Mesenchymal stem cell (in vitro differentiated cells and primary cell): Measurements from ENCODE around the gene TM4SF4.

Experiments used
- DNase-seq: peaks from one replicate; pipeline ENCODE4 v3.0.0-alpha.2; 2013
- H2AFZ ChIP-seq: one replicate; pipeline ENCODE4 v1.6.1; 2013; ENCODE audit warnings: low read depth, mild to moderate bottlenecking, control low read depth, inconsistent platforms, low read length, moderate library complexity
- H2AK5ac ChIP-seq: 2 replicates; pipeline ENCODE4 v1.6.1; 2013; ENCODE audit warnings: low read length, moderate library complexity, mild to moderate bottlenecking, inconsistent platforms; ENCODE audit not compliant: severe bottlenecking
- H2BK120ac ChIP-seq: one replicate; pipeline ENCODE4 v1.6.1; 2013; ENCODE audit warnings: low read depth, mild to moderate bottlenecking, inconsistent platforms, low read length, moderate library complexity
- H2BK12ac ChIP-seq, 2 experiments: one replicate each; pipeline ENCODE4 v1.6.1; 2013; ENCODE audit warnings: inconsistent platforms in 2 of 2, low read length in 2 of 2, mild to moderate bottlenecking in 2 of 2, moderate library complexity in 2 of 2, control low read depth in 1 of 2
- H2BK15ac ChIP-seq: one replicate; pipeline ENCODE4 v1.6.1; 2013; ENCODE audit warnings: mild to moderate bottlenecking, low read depth, inconsistent platforms; ENCODE audit not compliant: poor library complexity, severe bottlenecking
- H2BK5ac ChIP-seq: 2 replicates; pipeline ENCODE4 v1.6.1; 2013; ENCODE audit warnings: low read depth, mild to moderate bottlenecking, low read length, control low read depth, inconsistent platforms; ENCODE audit not compliant: poor library complexity, severe bottlenecking
- H3K14ac ChIP-seq, 2 experiments: one replicate each; pipeline ENCODE4 v1.6.1; 2013; ENCODE audit warnings: inconsistent platforms in 2 of 2, low read length in 2 of 2, control low read depth in 1 of 2, mild to moderate bottlenecking in 1 of 2, moderate library complexity in 1 of 2
- H3K18ac ChIP-seq, 2 experiments: one replicate each; pipeline ENCODE4 v1.6.1; 2013; ENCODE audit warnings: inconsistent platforms in 2 of 2, low read length in 2 of 2, control low read depth in 1 of 2, low read depth in 1 of 2, mild to moderate bottlenecking in 1 of 2
- H3K23ac ChIP-seq, 2 experiments: one replicate each; pipeline ENCODE4 v1.6.1; 2013; ENCODE audit warnings: inconsistent platforms in 2 of 2, low read length in 2 of 2, mild to moderate bottlenecking in 2 of 2, moderate library complexity in 2 of 2, control low read depth in 1 of 2
- H3K27ac ChIP-seq: 2 replicates; pipeline ENCODE4 v1.5.1; 2013; ENCODE audit warnings: mild to moderate bottlenecking, moderate library complexity, low read length, control low read depth, inconsistent platforms; ENCODE audit not compliant: poor library complexity, severe bottlenecking
- H3K27me3 ChIP-seq, 2 experiments: 2 replicates each; pipeline versions ENCODE4 v1.6.1 to v1.7.0; 2013; ENCODE audit warnings: low read length in 2 of 2, mild to moderate bottlenecking in 2 of 2, moderate library complexity in 2 of 2, control low read depth in 1 of 2, inconsistent platforms in 1 of 2; ENCODE audit not compliant: control insufficient read depth in 1 of 2, insufficient read depth in 1 of 2
- H3K36me3 ChIP-seq, 2 experiments: 2 replicates each; pipeline versions ENCODE4 v1.6.1 to v1.7.0; 2013; ENCODE audit warnings: low read length in 2 of 2, control low read depth in 1 of 2, inconsistent platforms in 1 of 2, low read depth in 1 of 2, mild to moderate bottlenecking in 1 of 2; ENCODE audit not compliant: insufficient read depth in 2 of 2, control insufficient read depth in 1 of 2
- H3K4ac ChIP-seq, 2 experiments: one replicate each; pipeline ENCODE4 v1.6.1; 2013; ENCODE audit warnings: inconsistent platforms in 2 of 2, low read length in 2 of 2, mild to moderate bottlenecking in 2 of 2, moderate library complexity in 2 of 2, control low read depth in 1 of 2, low read depth in 1 of 2
- H3K4me1 ChIP-seq: 2 replicates; pipeline ENCODE4 v1.6.1; 2013; ENCODE audit warnings: low read depth, low read length, control low read depth; ENCODE audit not compliant: control insufficient read depth, insufficient read depth
- H3K4me2 ChIP-seq: 2 replicates; pipeline ENCODE4 v1.6.1; 2013; ENCODE audit warnings: low read length, mild to moderate bottlenecking, inconsistent platforms; ENCODE audit not compliant: poor library complexity, severe bottlenecking
- H3K4me3 ChIP-seq, 2 experiments: 2 replicates each; pipeline versions ENCODE4 v1.5.1 to v1.7.0; 2013; ENCODE audit warnings: low read length in 2 of 2, mild to moderate bottlenecking in 2 of 2, control low read depth in 1 of 2, low read depth in 1 of 2; ENCODE audit not compliant: insufficient read depth in 1 of 2
- H3K79me1 ChIP-seq: replicated peaks from 2 replicates; pipeline ENCODE4 v1.6.1; 2013; ENCODE audit warnings: mild to moderate bottlenecking, control low read depth, low read length, inconsistent platforms; ENCODE audit not compliant: poor library complexity, severe bottlenecking
- H3K9ac ChIP-seq: 2 replicates; pipeline ENCODE4 v1.7.0; 2013; ENCODE audit warnings: mild to moderate bottlenecking, low read length, moderate library complexity
- H3K9me3 ChIP-seq: 2 replicates; pipeline ENCODE4 v1.7.0; 2013; ENCODE audit warnings: mild to moderate bottlenecking, low read length; ENCODE audit not compliant: control insufficient read depth
- H4K8ac ChIP-seq: one replicate; pipeline ENCODE4 v1.6.1; 2013; ENCODE audit warnings: inconsistent platforms, mild to moderate bottlenecking, low read length, moderate library complexity
- H4K91ac ChIP-seq: one replicate; pipeline ENCODE4 v1.6.1; 2013; ENCODE audit warnings: mild to moderate bottlenecking, low read length, inconsistent platforms
- WGBS: methylation state at CpG from one replicate; pipeline ENCODE4 v1.1.7; 2013; ENCODE audit warnings: mixed read lengths; 5-methylcytosine and 5-hydroxymethylcytosine counted together

TM4SF4 gene

DNA sequence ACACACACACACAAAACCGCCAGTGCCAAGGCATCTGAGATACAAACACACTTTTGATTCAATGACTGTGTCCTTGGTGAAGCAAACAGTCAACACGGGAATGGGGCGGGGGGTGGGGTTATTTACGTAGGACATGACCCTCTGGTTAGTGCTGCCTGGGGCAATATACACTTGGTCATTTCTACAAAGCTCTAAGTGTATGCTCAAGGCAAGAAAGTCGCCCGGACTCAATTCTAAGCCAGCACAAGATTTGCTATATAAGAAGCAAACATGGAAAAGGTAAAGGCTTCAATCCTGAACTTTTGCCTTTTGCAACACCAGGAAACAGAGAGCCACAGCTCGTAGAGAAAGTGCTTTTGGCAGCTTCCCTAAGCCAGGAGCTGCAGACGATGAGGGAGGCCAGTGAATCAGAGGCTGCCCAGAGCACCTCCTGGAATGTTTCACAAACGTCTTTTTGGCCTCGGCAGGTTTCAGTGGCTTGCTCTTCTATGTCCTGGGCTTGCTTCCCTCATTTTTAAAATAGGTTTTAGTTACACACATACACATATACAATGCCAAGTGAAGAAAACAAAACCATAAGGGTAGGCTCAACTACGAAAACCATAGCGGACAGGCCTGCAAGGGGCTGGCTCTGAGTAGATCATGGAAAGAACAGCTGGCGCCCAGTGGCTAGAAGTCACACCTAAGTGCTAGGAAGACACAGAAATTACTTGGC is 73.6 kb downstream of the TM4SF4 start:
- no peaks in the 10 kb centered on the region for H3K27me3 ChIP-seq
- H2BK15ac ChIP-seq, result peak overlapping the region; percentile 26
- H3K79me1 ChIP-seq, result peaks cover 9% of the 10 kb centered on the region
- H2BK120ac ChIP-seq, result no peak overlapping the region
- peak overlapping the region; percentile 41 for H2AK5ac ChIP-seq
- WGBS, result 37% methylated on average over 12 of the region's 13 CpGs
- H3K4me2 ChIP-seq, result peak overlapping the region; percentile 26
- no peaks in the 10 kb centered on the region for H3K9me3 ChIP-seq
- H2BK12ac ChIP-seq, result no peak overlapping the region
- no peak overlapping the region for H4K8ac ChIP-seq
- H3K9ac ChIP-seq, result peak overlapping the region; percentile 73
- H3K27ac ChIP-seq, result peak overlapping the region; percentile 84
- no peak overlapping the region for H3K23ac ChIP-seq
- peak; percentile 92 for DNase-seq
- H4K91ac ChIP-seq, result no peak overlapping the region
- H3K4ac ChIP-seq, result no peak overlapping the region
- no peak overlapping the region for H3K14ac ChIP-seq
- peak overlapping the region; percentile 21 for H2BK5ac ChIP-seq
- H3K4me1 ChIP-seq, result peaks cover 12% of the 10 kb centered on the region
- H2AFZ ChIP-seq, result no peak overlapping the region
- H3K18ac ChIP-seq, result peak overlapping the region; percentile 5 to 25
- H3K36me3 ChIP-seq, result peaks cover 2 to 52% of the 10 kb centered on the region in 2 experiments
- peak overlapping the region in 1 of 2 experiments; percentile 46 for H3K4me3 ChIP-seq

DNA sequence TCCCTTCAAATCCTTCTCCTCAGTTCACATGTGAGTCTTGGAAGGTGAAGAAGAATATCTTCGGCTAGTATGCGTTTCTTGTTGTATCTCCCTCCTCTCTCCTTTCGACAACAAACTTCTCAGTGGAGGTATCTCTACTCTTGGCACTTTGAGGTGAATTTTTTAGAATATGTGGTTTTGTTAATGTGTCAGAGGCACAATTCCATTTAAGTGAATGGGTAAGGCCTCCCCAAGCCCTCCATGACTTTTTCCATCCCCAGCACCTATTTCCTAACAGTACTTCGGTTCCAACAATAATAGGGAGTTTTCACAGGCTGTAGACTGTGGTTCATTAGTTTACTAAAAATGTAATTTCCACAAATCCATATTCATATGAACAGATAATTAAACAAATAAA is 74.2 kb downstream of the TM4SF4 start:
- H4K91ac ChIP-seq, result no peak overlapping the region
- H3K14ac ChIP-seq, result no peak overlapping the region
- H3K4ac ChIP-seq, result no peak overlapping the region
- peaks cover 2 to 51% of the 10 kb centered on the region in 2 experiments for H3K36me3 ChIP-seq
- no CpG with 5 or more reads among the region's 4 CpGs for WGBS
- H3K27me3 ChIP-seq, result no peaks in the 10 kb centered on the region
- H3K4me2 ChIP-seq, result no peak overlapping the region
- H2BK5ac ChIP-seq, result no peak overlapping the region
- H2BK15ac ChIP-seq, result no peak overlapping the region
- no peaks in the 10 kb centered on the region for H3K9me3 ChIP-seq
- H3K27ac ChIP-seq, result peak overlapping the region; percentile 84
- H3K79me1 ChIP-seq, result peaks cover 9% of the 10 kb centered on the region
- H2BK12ac ChIP-seq, result no peak overlapping the region
- H4K8ac ChIP-seq, result no peak overlapping the region
- no peak for DNase-seq
- no peak overlapping the region for H3K23ac ChIP-seq
- H2BK120ac ChIP-seq, result no peak overlapping the region
- peak overlapping the region; percentile 73 for H3K9ac ChIP-seq
- H2AFZ ChIP-seq, result no peak overlapping the region
- H3K4me3 ChIP-seq, result peak overlapping the region in 1 of 2 experiments; percentile 32
- H3K18ac ChIP-seq, result peak overlapping the region; percentile 5 to 25
- peaks cover 12% of the 10 kb centered on the region for H3K4me1 ChIP-seq
- H2AK5ac ChIP-seq, result peak overlapping the region; percentile 45

DNA sequence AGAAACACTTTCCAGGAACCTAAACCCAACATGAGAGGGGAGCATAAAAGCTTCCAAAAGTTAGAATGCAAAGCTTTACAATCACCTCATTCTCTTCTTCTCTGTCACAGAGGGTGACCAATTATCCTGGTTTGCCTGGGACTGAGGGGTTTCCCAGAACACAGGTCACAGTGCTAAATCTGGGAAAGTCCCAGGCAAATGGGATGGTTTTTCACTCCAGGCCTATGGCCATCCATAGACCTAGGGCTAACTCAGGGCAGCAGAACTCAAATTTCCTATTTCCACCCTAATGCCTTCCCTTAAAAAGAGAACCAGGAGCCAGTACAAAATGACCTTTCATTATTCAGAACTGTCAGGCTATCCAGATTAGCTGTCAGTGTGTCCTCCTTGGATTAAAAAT is 77.0 kb downstream of the TM4SF4 start:
- Histone ChIP-seq H3K18ac (no peak overlapping the region), H2BK120ac (no peak overlapping the region), H3K27ac (no peak overlapping the region), H3K23ac (no peak overlapping the region), H3K79me1 (peaks cover 8% of the 10 kb centered on the region), H4K8ac (no peak overlapping the region), H3K4me2 (no peak overlapping the region), H2BK12ac (no peak overlapping the region), H2AFZ (no peak overlapping the region), H3K27me3 (no peaks in the 10 kb centered on the region), H3K4me1 (peaks cover 19% of the 10 kb centered on the region), H3K36me3 (peaks cover 2 to 36% of the 10 kb centered on the region in 2 experiments), H3K4ac (no peak overlapping the region), H2BK15ac (no peak overlapping the region), H2BK5ac (no peak overlapping the region), H2AK5ac (no peak overlapping the region), H3K4me3 (no peak overlapping the region), H4K91ac (no peak overlapping the region), H3K9me3 (no peaks in the 10 kb centered on the region), H3K9ac (no peak overlapping the region), H3K14ac (no peak overlapping the region)
- peak; percentile 46 for DNase-seq

DNA sequence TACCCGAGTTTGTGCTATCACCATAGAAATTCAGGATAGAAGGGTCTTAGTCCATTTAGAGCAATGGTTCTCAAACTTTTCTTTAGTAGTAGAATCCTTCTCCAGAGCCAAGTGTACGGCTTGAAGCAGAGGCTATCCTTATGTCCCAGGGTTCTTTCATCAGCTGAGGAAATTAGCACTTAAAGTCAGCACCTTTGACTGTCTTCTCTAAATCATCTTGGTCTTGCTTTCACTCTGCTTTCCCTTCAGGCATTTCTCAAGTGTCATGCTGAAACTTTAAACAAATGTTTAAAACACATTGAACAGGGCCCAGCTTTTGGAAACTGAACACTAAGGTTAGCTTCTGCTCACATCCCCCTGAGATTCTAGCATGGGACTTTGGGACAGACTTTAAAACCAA is 78.2 kb downstream of the TM4SF4 start:
- Histone ChIP-seq H3K9me3 (no peaks in the 10 kb centered on the region), H3K14ac (no peak overlapping the region), H2AK5ac (no peak overlapping the region), H2BK12ac (no peak overlapping the region), H3K9ac (peak overlapping the region; percentile 86), H3K18ac (no peak overlapping the region), H4K91ac (no peak overlapping the region), H2BK120ac (no peak overlapping the region), H3K4ac (no peak overlapping the region), H3K36me3 (peaks cover 4 to 33% of the 10 kb centered on the region in 2 experiments), H3K23ac (no peak overlapping the region), H4K8ac (no peak overlapping the region), H3K27ac (no peak overlapping the region), H3K79me1 (peaks cover 6% of the 10 kb centered on the region), H3K4me2 (no peak overlapping the region), H3K4me1 (peaks cover 16% of the 10 kb centered on the region), H3K4me3 (no peak overlapping the region), H2BK5ac (no peak overlapping the region), H2BK15ac (no peak overlapping the region), H2AFZ (no peak overlapping the region), H3K27me3 (no peaks in the 10 kb centered on the region)
- WGBS, result 34% methylated on average over 2 of the region's 2 CpGs
- peak; percentile 52 for DNase-seq
